Measurements from ENCODE around the gene HIPK3. TPM values are rescaled to one million over a fixed set of nuclear protein-coding genes. Genes with fewer than 3 reads are reported as not detected.

The HIPK3 gene
- total and polyA plus RNA-seq, 2 donors (not counting 3 experiments of a cell fraction or from before 2014, with no cell fraction given) = 13.3 to 36.1 TPM

GRCh38 chr11:33344611-33345010 is 87.4 kb downstream of the HIPK3 start:
- dilution Hi-C loops (cut with MboI; ENCODE audit: extremely low pct_ligation_motif_present, low sequenced_read_pairs) = no loop called here

More at GRCh38 chr11:33344611-33345010, 87.4 kb downstream of the HIPK3 start:
- ChIA-PET CTCF (interaction anchor here (0.9 to 2.0 kb wide), 4 partner anchors 10 to 398 kb away, joined by 3 to 18 read pairs (median 4); no protein-coding TSS in a partner anchor), POLR2A (no interaction called here)
- Histone ChIP-seq H4K20me1 (replicated peaks; ENCODE audit: control insufficient read depth, extremely low read depth, insufficient read depth, low read length) (no peaks in the 10 kb centered on the region), H3K4me3 (replicated peaks in 1 of 3; ENCODE audit: insufficient read depth in 1 of 3, low read depth in 1 of 3, low read length in 3 of 3) (no peak overlapping the region), H3K79me2 (ENCODE audit: control insufficient read depth, insufficient read depth, low read length) (no peaks in the 10 kb centered on the region), H3K4me1 (ENCODE audit: control insufficient read depth, extremely low read depth, insufficient read depth, low read length) (no peaks in the 10 kb centered on the region), H3K36me3 (ENCODE audit: control insufficient read depth in 2 of 2, extremely low read depth in 1 of 2, insufficient read depth in 2 of 2, low read length in 2 of 2) (peaks cover 5 to 11% of the 10 kb centered on the region in 2 experiments), H3K4me2 (ENCODE audit: insufficient read depth, low read length) (no peak overlapping the region), H2AFZ (ENCODE audit: low read depth, low read length) (no peak overlapping the region), H3K9me1 (replicated peaks; ENCODE audit: control insufficient read depth, extremely low read depth, insufficient read depth, low read length) (no peaks in the 10 kb centered on the region), H3K9ac (replicated peaks; ENCODE audit: extremely low read depth, insufficient read depth, low read length) (no peak overlapping the region), H3K27me3 (ENCODE audit: control insufficient read depth in 2 of 2, insufficient read depth in 2 of 2, low read length in 2 of 2) (no peaks in the 10 kb centered on the region), H3K9me3 (replicated peaks; ENCODE audit: control insufficient read depth, insufficient read depth, low read length) (no peaks in the 10 kb centered on the region), H3K27ac (ENCODE audit: insufficient read depth, low read depth, low read length) (no peak overlapping the region)
- DNase-seq (ENCODE audit: low read depth, low spot score) (no peak), FAIRE-seq (no peak)
- BruUV-seq (replicated peaks) = no TSS peak
- intact Hi-C loops (cut with micrococcal nuclease) = no loop called here
- TF ChIP-seq GATA2 (IDR thresholded peaks at IDR 0.05; ENCODE audit: insufficient read depth, insufficient read length, low read depth, low read length) = no peak
- no peak for TF ChIP-seq MYC (IDR thresholded peaks at IDR 0.05; ENCODE audit: low read depth, low read length)
- TF ChIP-seq POLR2A (IDR thresholded peaks at IDR 0.05; ENCODE audit: low read depth, low read length) = no peak
- TF ChIP-seq MAX (IDR thresholded peaks at IDR 0.05; ENCODE audit: insufficient read depth, insufficient read length) = no peak
- no peak for TF ChIP-seq CTCF (IDR thresholded peaks at IDR 0.05; ENCODE audit: extremely low read depth in 1 of 2, insufficient read depth in 1 of 2, low read depth in 1 of 2, low read length in 2 of 2)
- no peak for TF ChIP-seq JUN (IDR thresholded peaks at IDR 0.05; ENCODE audit: borderline replicate concordance, insufficient read depth, insufficient read length, low read depth)
- TF ChIP-seq FOS (IDR thresholded peaks at IDR 0.05; ENCODE audit: borderline replicate concordance, insufficient read depth, low read length) = no peak
- TF ChIP-seq EZH2 (IDR thresholded peaks at IDR 0.05; ENCODE audit: borderline replicate concordance, low read depth, low read length, severe bottlenecking) = no peak
- TF ChIP-seq POLR2AphosphoS5 (IDR thresholded peaks at IDR 0.05; ENCODE audit: insufficient read depth, low read depth, low read length) = no peak
